HepG2 (cell line): ENCODE measurements around the gene BAIAP2L2. TPM values are rescaled to one million over a fixed set of nuclear protein-coding genes. Genes with fewer than 3 reads are reported as not detected.
A peak's percentile ranks its signal among the peaks of the same experiment; 100 is the strongest.
"Not testable (repeated sequence)": the region's sequence is repeated elsewhere in the genome, so short reads cannot be mapped to it uniquely, and the experiment has no call there.

Experiments
- ATAC-seq: fragments of 200-7000 bp; cut with Tn5 transposase; 3 replicates; pipeline ENCODE4 v1.9.1; 2020; ENCODE audit warnings: mild to moderate bottlenecking, moderate library complexity
- BruUV-seq: library from RNA; stranded (reverse); fragments of 400-500 nt; replicated peaks from 2 replicates; lab custom pipeline; 2021; lab: Mats Ljungman, UMichigan
- CTCF ChIA-PET: fragments of 300-600 bp; formaldehyde crosslinking; extraction: SDS; loops from one replicate; lab custom pipeline; 2021; ENCODE audit warnings: low total read pairs, inconsistent platforms, low intra/inter-chr PET ratio; lab: Yijun Ruan, JAX
- POLR2A ChIA-PET: fragments of 350-600 bp; sonication (Branson Sonifier 250); formaldehyde crosslinking; loops from one replicate; lab custom pipeline; 2020; ENCODE audit warnings: antibody characterized with exemption, inconsistent platforms; lab: Yijun Ruan, JAX
- DNase-seq: peaks from one replicate; pipeline ENCODE4 v3.0.0-alpha.2; 2015; ENCODE audit warnings: low spot score
- FAIRE-seq: peaks from 3 replicates; lab custom pipeline; 2011; peaks lifted over from hg19 to GRCh38; lab: Jason Lieb, UNC
- H2AFZ ChIP-seq: one replicate; pipeline ENCODE4 v1.6.1; 2011; ENCODE audit warnings: low read length, inconsistent platforms
- H3K27ac ChIP-seq: fragments of 300-600 bp; 3 replicates; pipeline ENCODE4 v1.8.0; 2011; ENCODE audit warnings: mixed run types, mild to moderate bottlenecking, mixed read lengths, low read length, inconsistent platforms; ENCODE audit not compliant: insufficient read depth; ENCODE audit errors: extremely low read length
- H3K27me3 ChIP-seq, 2 experiments: fragments of 200-600 bp in 1 of 2; 2 replicates in 1 of 2; 3 replicates in 1 of 2; pipeline versions ENCODE4 v1.6.0 to v1.8.0; 2011; ENCODE audit warnings: low read length in 2 of 2, mild to moderate bottlenecking in 2 of 2, moderate library complexity in 2 of 2, inconsistent platforms in 1 of 2; ENCODE audit not compliant: insufficient read depth in 2 of 2, control insufficient read depth in 1 of 2
- H3K36me3 ChIP-seq, 2 experiments: fragments of 200-600 bp in 1 of 2; replicated peaks in 1 of 2; 2 replicates in 1 of 2; 3 replicates in 1 of 2; pipeline versions ENCODE4 v1.5.1 to v1.8.0; 2011; ENCODE audit warnings: low read length in 2 of 2, inconsistent platforms in 1 of 2; ENCODE audit not compliant: insufficient read depth in 2 of 2, control insufficient read depth in 1 of 2
- H3K4me1 ChIP-seq: 2 replicates; pipeline ENCODE4 v1.5.1; 2012; ENCODE audit warnings: low read length, inconsistent platforms; ENCODE audit not compliant: insufficient read depth
- H3K4me2 ChIP-seq: 2 replicates; pipeline ENCODE4 v1.6.0; 2011; ENCODE audit warnings: low read depth, low read length, inconsistent platforms
- H3K4me3 ChIP-seq, 3 experiments: fragments of 200-600 bp in 1 of 3; sonication (generic), shearing (Covaris generic) in 1 of 3; replicated peaks in 1 of 3; 2 replicates each; pipeline ENCODE4 v1.5.1; 2011 to 2016; ENCODE audit warnings: low read length in 3 of 3, inconsistent platforms in 2 of 3, low read depth in 2 of 3, mild to moderate bottlenecking in 2 of 3, control low read depth in 1 of 3, mixed read lengths in 1 of 3; ENCODE audit not compliant: insufficient read depth in 1 of 3
- H3K79me2 ChIP-seq: one replicate; pipeline ENCODE4 v1.6.1; 2011; ENCODE audit warnings: low read length, inconsistent platforms; ENCODE audit not compliant: insufficient read depth
- H3K9ac ChIP-seq: 2 replicates; pipeline ENCODE4 v1.6.0; 2011; ENCODE audit warnings: mild to moderate bottlenecking, low read depth, low read length, inconsistent platforms; ENCODE audit not compliant: insufficient read depth
- H3K9me3 ChIP-seq: 2 replicates; pipeline ENCODE4 v1.5.1; 2012; ENCODE audit warnings: mild to moderate bottlenecking, low read length
- H4K20me1 ChIP-seq: 2 replicates; pipeline ENCODE4 v1.6.0; 2011; ENCODE audit warnings: inconsistent platforms, mild to moderate bottlenecking, low read length, moderate library complexity; ENCODE audit not compliant: insufficient read depth
- ATF2 ChIP-seq: sonication (generic); formaldehyde crosslinking; IDR thresholded peaks from 2 replicates; pipeline ENCODE4 v1.4.0; 2020; ENCODE audit warnings: missing genetic modification reagents
- KDM5A ChIP-seq: fragments of 200-600 bp; sonication (generic); IDR thresholded peaks from 2 replicates; pipeline ENCODE4 v1.7.0; 2018; ENCODE audit warnings: antibody characterized with exemption, mild to moderate bottlenecking, low read length, borderline replicate concordance
- MAFG ChIP-seq: sonication (generic); formaldehyde crosslinking; IDR thresholded peaks from 2 replicates; pipeline ENCODE4 v1.5.1; 2020; ENCODE audit warnings: mild to moderate bottlenecking, missing genetic modification reagents
- RXRB ChIP-seq: IDR thresholded peaks from 2 replicates; pipeline ENCODE4 v1.6.1; 2016; ENCODE audit warnings: borderline replicate concordance, missing genetic modification reagents, missing compliant biosample characterization
- SIX1 ChIP-seq: sonication (generic); formaldehyde crosslinking; IDR thresholded peaks from 2 replicates; pipeline ENCODE4 v1.4.0; 2020; ENCODE audit warnings: missing genetic modification reagents, borderline replicate concordance
- TBX3 ChIP-seq: fragments of 450-650 bp; IDR thresholded peaks from 2 replicates; pipeline ENCODE4 v1.6.1; 2017; ENCODE audit warnings: antibody characterized with exemption, mild to moderate bottlenecking, inconsistent platforms, borderline replicate concordance
- TCF12 ChIP-seq, 2 experiments: fragments of 450-650 bp in 1 of 2; sonication (generic) in 1 of 2; formaldehyde crosslinking in 1 of 2; IDR thresholded peaks; 2 replicates each; pipeline versions ENCODE4 v1.6.1 to v1.8.0; 2017 to 2022; ENCODE audit warnings: antibody characterized with exemption in 1 of 2, mild to moderate bottlenecking in 1 of 2, missing genetic modification reagents in 1 of 2, moderate library complexity in 1 of 2
- THRA ChIP-seq: sonication (generic); formaldehyde crosslinking; IDR thresholded peaks from 2 replicates; pipeline ENCODE4 v1.4.0; 2020; ENCODE audit warnings: missing genetic modification reagents, borderline replicate concordance
- ZNF121 ChIP-seq: sonication (generic); formaldehyde crosslinking; IDR thresholded peaks from 2 replicates; pipeline ENCODE4 v1.5.0; 2020; ENCODE audit warnings: mild to moderate bottlenecking, missing genetic modification reagents
- ZNF770 ChIP-seq: sonication (generic); formaldehyde crosslinking; IDR thresholded peaks from 2 replicates; pipeline ENCODE4 v1.5.0; 2020; ENCODE audit warnings: mild to moderate bottlenecking, missing genetic modification reagents
- WGBS: methylation state at CpG from one replicate; pipeline ENCODE4 v1.1.6; 2017; ENCODE audit warnings: low lambda C conversion rate; 5-methylcytosine and 5-hydroxymethylcytosine counted together
- in situ Hi-C: cut with HindIII; loops from 2 replicates; pipeline ENCODE4 v1.10.0; 2017; ENCODE audit warnings: low pct_unique_long_range_greater_than_20kb; ENCODE audit not compliant: extremely low pct_ligation_motif_present
- intact Hi-C: fragments of 100-400 bp; cut with micrococcal nuclease; formaldehyde crosslinking; loops from one replicate; pipeline ENCODE4 v1.10.0; 2022; ENCODE audit not compliant: unreplicated experiment
- polyA plus RNA-seq, 8 experiments: library from polyadenylated mRNA; depleted of rRNA in 3 of 8; stranded (reverse) in 7 of 8; unstranded in 1 of 8; fragments of >200 nt; fragmentation: Illumina TruSeq in 4 of 8; extraction: Trizol in 4 of 8; gene quantifications; 2 replicates each; pipeline versions ENCODE4 v1.2.1 to v1.2.3, GENCODE V29; 2011 to 2016; ENCODE audit warnings: low read depth in 4 of 8, missing spikeins in 1 of 8, mixed read lengths in 1 of 8; ENCODE audit not compliant: insufficient read depth in 1 of 8
- total RNA-seq, 5 experiments: library from RNA; depleted of rRNA; stranded (reverse); fragments of >200 nt; fragmentation: Illumina TruSeq; extraction: Trizol; gene quantifications; 2 replicates each; pipeline ENCODE4 v1.2.3, GENCODE V29; 2016; ENCODE audit warnings: low read depth in 1 of 5

Gene BAIAP2L2
- total and polyA plus RNA-seq, 2 of the 13 experiments (the other 11 are each of a cell fraction or from before 2014, with no cell fraction given), result 4.4 to 7.5 TPM

GRCh38 chr22:38037367-38038150 is 72.9 kb downstream of the BAIAP2L2 start:
- not testable (repeated sequence) for H3K27ac ChIP-seq
- TF ChIP-seq ZNF770 (CRISPR knock-in tag) (peak; percentile 56; the same call in 1 of the 2 replicates), ZNF121 (CRISPR knock-in tag) (peak; percentile 63; the same call in 1 of the 2 replicates)
- TF ChIP-seq, all 625 proteins: peak for 2; not testable (repeated sequence) for 623
- CTCF ChIA-PET, H3K36me3 ChIP-seq, H4K20me1 ChIP-seq, H3K9me3 ChIP-seq, BruUV-seq, ATAC-seq, H3K79me2 ChIP-seq, H2AFZ ChIP-seq, in situ Hi-C loops, H3K4me2 ChIP-seq, intact Hi-C loops, H3K9ac ChIP-seq, FAIRE-seq, DNase-seq, H3K4me3 ChIP-seq: not testable (repeated sequence)
- peaks cover 71% of the 10 kb centered on the region for H3K4me1 ChIP-seq
- WGBS, result 28% methylated on average over 13 of the region's 13 CpGs
- POLR2A ChIA-PET, result interaction anchor here (0.7 kb wide), 1 partner anchor 514 kb away, joined by 3 read pairs; no protein-coding TSS in a partner anchor
- H3K27me3 ChIP-seq, result peaks cover 1 to 28% of the 10 kb centered on the region in 2 experiments; a peak in 3 of 5 replicates

GRCh38 chr22:38036392-38037062 is 74.0 kb downstream of the BAIAP2L2 start:
- FAIRE-seq (no peak), ATAC-seq (no peak), DNase-seq (no peak)
- Histone ChIP-seq H3K4me2 (peak overlapping the region; percentile 13; the same call in 1 of the 2 replicates), H4K20me1 (no peaks in the 10 kb centered on the region), H3K79me2 (no peaks in the 10 kb centered on the region), H2AFZ (no peak overlapping the region), H3K4me1 (peaks cover 77% of the 10 kb centered on the region), H3K36me3 (no peaks in the 10 kb centered on the region), H3K9ac (no peak overlapping the region), H3K27me3 (peaks cover 1 to 27% of the 10 kb centered on the region in 2 experiments; a peak in 3 of 5 replicates), H3K27ac (no peak overlapping the region), H3K4me3 (no peak overlapping the region), H3K9me3 (no peaks in the 10 kb centered on the region)
- WGBS, result 11% methylated on average over 9 of the region's 10 CpGs
- intact Hi-C loops, result no loop called here
- ChIA-PET CTCF (no interaction called here), POLR2A (no interaction called here)
- in situ Hi-C loops, result no loop called here
- BruUV-seq, result no TSS peak
- TF ChIP-seq KDM5A (no peak), TBX3 (no peak), RXRB (no peak), ATF2 (CRISPR knock-in tag) (no peak), SIX1 (CRISPR knock-in tag) (no peak), TCF12 (IDR thresholded peaks at IDR 0.05) (no peak), TCF12 (CRISPR knock-in tag; IDR thresholded peaks at IDR 0.05) (no peak), MAFG (CRISPR knock-in tag) (no peak), THRA (CRISPR knock-in tag) (no peak)
